H9 (cell line): ENCODE results near the gene DHX58. TPM values are rescaled to one million over a fixed set of nuclear protein-coding genes. Genes with fewer than 3 reads are reported as not detected.

ENCODE experiments used
- DNase-seq: peaks from one replicate; pipeline ENCODE4 v3.0.0-alpha.2; 2017
- H2AFZ ChIP-seq: one replicate; pipeline ENCODE4 v1.6.1; 2013; ENCODE audit warnings: mild to moderate bottlenecking, low read length, control low read depth, moderate library complexity
- H2AK5ac ChIP-seq: 2 replicates; pipeline ENCODE4 v1.6.1; 2013; ENCODE audit warnings: low read length, control low read depth, mixed read lengths; ENCODE audit not compliant: insufficient read length
- H2BK120ac ChIP-seq: one replicate; pipeline ENCODE4 v1.6.1; 2013; ENCODE audit warnings: low read depth, mild to moderate bottlenecking, low read length, control low read depth, inconsistent platforms; ENCODE audit not compliant: poor library complexity, severe bottlenecking
- H2BK12ac ChIP-seq: 2 replicates; pipeline ENCODE4 v1.6.1; 2013; ENCODE audit warnings: low read length, control low read depth, mixed read lengths, low read depth; ENCODE audit not compliant: insufficient read length
- H2BK15ac ChIP-seq: 2 replicates; pipeline ENCODE4 v1.6.1; 2013; ENCODE audit warnings: low read depth, low read length, control low read depth
- H2BK20ac ChIP-seq: one replicate; pipeline ENCODE4 v1.6.1; 2013; ENCODE audit warnings: low read depth, mild to moderate bottlenecking, low read length, control low read depth, inconsistent platforms; ENCODE audit not compliant: poor library complexity, severe bottlenecking
- H2BK5ac ChIP-seq: 2 replicates; pipeline ENCODE4 v1.6.1; 2013; ENCODE audit warnings: low read length, control low read depth, mixed read lengths; ENCODE audit not compliant: insufficient read length
- H3K14ac ChIP-seq: 2 replicates; pipeline ENCODE4 v1.6.1; 2013; ENCODE audit warnings: low read length, control low read depth; ENCODE audit not compliant: insufficient read depth
- H3K18ac ChIP-seq: 2 replicates; pipeline ENCODE4 v1.6.1; 2013; ENCODE audit warnings: low read depth, mild to moderate bottlenecking, mixed read lengths, low read length, control low read depth; ENCODE audit not compliant: insufficient read length
- H3K23ac ChIP-seq: 2 replicates; pipeline ENCODE4 v1.6.1; 2013; ENCODE audit warnings: low read length, control low read depth, mixed read lengths, low read depth; ENCODE audit not compliant: insufficient read length
- H3K23me2 ChIP-seq: 2 replicates; pipeline ENCODE4 v1.6.1; 2013; ENCODE audit warnings: low read depth, mild to moderate bottlenecking, mixed read lengths, low read length, control low read depth; ENCODE audit not compliant: insufficient read length, poor library complexity, severe bottlenecking
- H3K27ac ChIP-seq: 2 replicates; pipeline ENCODE4 v1.5.1; 2013; ENCODE audit warnings: low read length, control low read depth, mixed read lengths, low read depth; ENCODE audit not compliant: insufficient read length
- H3K27me3 ChIP-seq: 2 replicates; pipeline ENCODE4 v1.6.1; 2013; ENCODE audit warnings: low read length, control low read depth, inconsistent platforms; ENCODE audit not compliant: insufficient read depth
- H3K4ac ChIP-seq: 2 replicates; pipeline ENCODE4 v1.6.1; 2013; ENCODE audit warnings: low read depth, mild to moderate bottlenecking, control low read depth, inconsistent platforms, low read length, moderate library complexity
- H3K4me1 ChIP-seq: 2 replicates; pipeline ENCODE4 v1.6.1; 2013; ENCODE audit warnings: low read length, control low read depth, inconsistent platforms; ENCODE audit not compliant: insufficient read depth
- H3K4me2 ChIP-seq: 2 replicates; pipeline ENCODE4 v1.6.1; 2013; ENCODE audit warnings: low read length, control low read depth, mixed read lengths; ENCODE audit not compliant: insufficient read length, insufficient read depth
- H3K56ac ChIP-seq: 2 replicates; pipeline ENCODE4 v1.6.1; 2013; ENCODE audit warnings: low read depth, mild to moderate bottlenecking, mixed read lengths, low read length, control low read depth; ENCODE audit not compliant: insufficient read length
- H3K79me1 ChIP-seq: 2 replicates; pipeline ENCODE4 v1.6.1; 2013; ENCODE audit warnings: low read depth, mild to moderate bottlenecking, moderate library complexity, low read length, control low read depth, inconsistent platforms; ENCODE audit not compliant: insufficient read depth, poor library complexity, severe bottlenecking
- H3K79me2 ChIP-seq: 2 replicates; pipeline ENCODE4 v1.6.1; 2013; ENCODE audit warnings: low read length, control low read depth, inconsistent platforms; ENCODE audit not compliant: insufficient read depth
- H3K9ac ChIP-seq: 2 replicates; pipeline ENCODE4 v1.6.1; 2013; ENCODE audit warnings: low read length, control low read depth, mixed read lengths; ENCODE audit not compliant: insufficient read length; ENCODE audit errors: extremely low read depth
- H3K9me3 ChIP-seq: one replicate; pipeline ENCODE4 v1.6.1; 2013; ENCODE audit warnings: low read depth, low read length, inconsistent platforms; ENCODE audit not compliant: control insufficient read depth
- H3T11ph ChIP-seq: one replicate; pipeline ENCODE4 v1.6.1; 2013; ENCODE audit warnings: mild to moderate bottlenecking, low read length, control low read depth, inconsistent platforms
- H4K20me1 ChIP-seq: one replicate; pipeline ENCODE4 v1.6.1; 2013; ENCODE audit not compliant: control insufficient read depth, insufficient read length, insufficient read depth
- H4K5ac ChIP-seq: 2 replicates; pipeline ENCODE4 v1.6.1; 2013; ENCODE audit warnings: low read depth, mild to moderate bottlenecking, mixed read lengths, low read length, control low read depth; ENCODE audit not compliant: insufficient read length
- H4K8ac ChIP-seq: replicated peaks from 2 replicates; pipeline ENCODE4 v1.6.1; 2013; ENCODE audit warnings: low read length, control low read depth, mixed read lengths, low read depth; ENCODE audit not compliant: insufficient read length
- H4K91ac ChIP-seq: 2 replicates; pipeline ENCODE4 v1.6.1; 2013; ENCODE audit warnings: low read depth, mild to moderate bottlenecking, moderate library complexity, mixed read lengths, low read length, control low read depth; ENCODE audit not compliant: insufficient read length
- H3K27ac Mint-ChIP-seq, 3 experiments: 2 replicates in 2 of 3; 3 replicates in 1 of 3; pipeline ENCODE4 v1.8.0; 2020 to 2021; ENCODE audit warnings: mixed read lengths in 3 of 3, mild to moderate bottlenecking in 1 of 3, moderate library complexity in 1 of 3
- H3K27me3 Mint-ChIP-seq: 2 replicates; pipeline ENCODE4 v1.8.0; 2021; ENCODE audit warnings: low read depth, mild to moderate bottlenecking, moderate library complexity, mixed read lengths
- H3K36me3 Mint-ChIP-seq, 3 experiments: 2 replicates in 2 of 3; 3 replicates in 1 of 3; pipeline ENCODE4 v1.8.0; 2020 to 2021; ENCODE audit warnings: low read depth in 3 of 3, mixed read lengths in 3 of 3; ENCODE audit not compliant: insufficient read depth in 1 of 3
- H3K4me1 Mint-ChIP-seq, 2 experiments: 2 replicates each; pipeline ENCODE4 v1.8.0; 2020; ENCODE audit warnings: mixed read lengths in 2 of 2
- H3K4me3 Mint-ChIP-seq, 2 experiments: 2 replicates in 1 of 2; 3 replicates in 1 of 2; pipeline ENCODE4 v1.8.0; 2020 to 2021; ENCODE audit warnings: mild to moderate bottlenecking in 2 of 2, mixed read lengths in 2 of 2, moderate library complexity in 1 of 2
- H3K9me3 Mint-ChIP-seq, 2 experiments: 2 replicates in 1 of 2; 3 replicates in 1 of 2; pipeline ENCODE4 v1.8.0; 2020; ENCODE audit warnings: mild to moderate bottlenecking in 2 of 2, mixed read lengths in 2 of 2, moderate library complexity in 1 of 2
- WGBS: extraction: QIAGEN DNeasy Blood & Tissue Kit; methylation state at CpG from one replicate; pipeline ENCODE4 v1.1.7; 2013; ENCODE audit warnings: missing lambda C conversion rate, low lambda C conversion rate, mixed read lengths; ENCODE audit not compliant: insufficient read length; ENCODE audit errors: extremely low coverage; 5-methylcytosine and 5-hydroxymethylcytosine counted together
- total RNA-seq: library from RNA; stranded (reverse); gene quantifications from 2 replicates; pipeline ENCODE4 v1.2.1, GENCODE V29; 2021
- TF ChIP-seq, protein P1 (sequence below): fragments of 200-600 bp; sonication (generic); conservative IDR thresholded peaks from 3 replicates; pipeline ENCODE4 v1.8.0; 2021; ENCODE audit warnings: antibody characterized with exemption, mild to moderate bottlenecking

The DHX58 gene
- total RNA-seq, 1 experiment from 2014 or later: 3.9 TPM

DNA sequence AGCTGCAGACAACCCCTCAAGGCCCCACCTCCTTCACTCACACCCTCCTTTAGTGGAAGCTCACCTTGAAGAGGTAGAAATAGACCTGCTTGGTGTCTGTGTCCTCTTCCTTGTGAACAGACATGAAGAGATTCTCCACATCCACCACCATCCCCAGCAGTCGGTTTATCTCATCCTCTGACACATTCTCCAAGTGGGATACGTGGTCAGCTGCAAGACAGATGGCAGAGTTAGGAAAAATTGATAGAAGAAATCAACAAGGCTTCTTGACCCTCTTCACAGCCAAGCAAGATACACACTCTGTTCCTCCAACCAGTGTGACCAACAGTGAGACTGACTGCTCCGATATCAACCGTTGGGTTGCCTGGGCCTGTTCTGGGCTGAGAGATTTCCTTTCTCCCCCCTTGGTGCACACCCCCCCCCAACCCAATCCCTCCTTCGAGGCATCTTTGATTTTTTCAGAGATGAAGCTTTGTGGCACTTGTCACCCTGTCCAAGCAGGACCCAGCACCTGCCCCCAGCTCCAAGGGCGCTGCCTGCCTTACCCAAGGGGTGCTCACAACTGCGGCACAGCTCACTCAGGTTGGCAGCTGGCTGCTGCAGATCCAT lies 7.8 kb upstream of the DHX58 start:
- no peak overlapping the region for H3K9ac ChIP-seq

More for the DNA sequence above, 7.8 kb upstream of the DHX58 start:
- no peak overlapping the region for H3K18ac ChIP-seq
- no peaks in the 10 kb centered on the region for H3K4me1 ChIP-seq
- H2BK20ac ChIP-seq: no peak overlapping the region
- H3K79me2 ChIP-seq: no peaks in the 10 kb centered on the region
- no peaks in the 10 kb centered on the region for H4K20me1 ChIP-seq
- WGBS: no CpG with 5 or more reads among the region's 7 CpGs
- H3K27me3 ChIP-seq: no peaks in the 10 kb centered on the region
- no peak overlapping the region for H2BK5ac ChIP-seq
- no peak overlapping the region for H4K5ac ChIP-seq
- no peak overlapping the region for H3K23ac ChIP-seq
- TF ChIP-seq, protein P1, sequence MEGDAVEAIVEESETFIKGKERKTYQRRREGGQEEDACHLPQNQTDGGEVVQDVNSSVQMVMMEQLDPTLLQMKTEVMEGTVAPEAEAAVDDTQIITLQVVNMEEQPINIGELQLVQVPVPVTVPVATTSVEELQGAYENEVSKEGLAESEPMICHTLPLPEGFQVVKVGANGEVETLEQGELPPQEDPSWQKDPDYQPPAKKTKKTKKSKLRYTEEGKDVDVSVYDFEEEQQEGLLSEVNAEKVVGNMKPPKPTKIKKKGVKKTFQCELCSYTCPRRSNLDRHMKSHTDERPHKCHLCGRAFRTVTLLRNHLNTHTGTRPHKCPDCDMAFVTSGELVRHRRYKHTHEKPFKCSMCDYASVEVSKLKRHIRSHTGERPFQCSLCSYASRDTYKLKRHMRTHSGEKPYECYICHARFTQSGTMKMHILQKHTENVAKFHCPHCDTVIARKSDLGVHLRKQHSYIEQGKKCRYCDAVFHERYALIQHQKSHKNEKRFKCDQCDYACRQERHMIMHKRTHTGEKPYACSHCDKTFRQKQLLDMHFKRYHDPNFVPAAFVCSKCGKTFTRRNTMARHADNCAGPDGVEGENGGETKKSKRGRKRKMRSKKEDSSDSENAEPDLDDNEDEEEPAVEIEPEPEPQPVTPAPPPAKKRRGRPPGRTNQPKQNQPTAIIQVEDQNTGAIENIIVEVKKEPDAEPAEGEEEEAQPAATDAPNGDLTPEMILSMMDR: no peak
- no peak overlapping the region for H2AK5ac ChIP-seq
- no peak overlapping the region for H3T11ph ChIP-seq
- no peak overlapping the region for H3K56ac ChIP-seq
- peak overlapping the region; percentile 60 to 80 for H3K4me3 Mint-ChIP-seq
- peak overlapping the region; percentile 41 for H3K4me2 ChIP-seq
- H4K8ac ChIP-seq: no peak overlapping the region
- H2BK120ac ChIP-seq: no peak overlapping the region
- no peak overlapping the region for H4K91ac ChIP-seq
- H3K4me1 Mint-ChIP-seq: peaks cover 22 to 32% of the 10 kb centered on the region in 2 experiments
- H2BK12ac ChIP-seq: no peak overlapping the region
- no peak for DNase-seq
- H3K27ac ChIP-seq: no peak overlapping the region
- peaks cover 8 to 48% (median 43%) of the 10 kb centered on the region in 3 experiments; a peak in 6 of 7 replicates for H3K36me3 Mint-ChIP-seq
- H2AFZ ChIP-seq: no peak overlapping the region
- no peak overlapping the region for H3K4ac ChIP-seq
- no peaks in the 10 kb centered on the region for H3K23me2 ChIP-seq
- H3K9me3 ChIP-seq: no peaks in the 10 kb centered on the region
- no peaks in the 10 kb centered on the region for H3K9me3 Mint-ChIP-seq
- H2BK15ac ChIP-seq: no peak overlapping the region
- no peaks in the 10 kb centered on the region for H3K27me3 Mint-ChIP-seq
- H3K79me1 ChIP-seq: no peaks in the 10 kb centered on the region
- no peak overlapping the region for H3K14ac ChIP-seq
- H3K27ac Mint-ChIP-seq: no peak overlapping the region; a peak in 1 of 7 replicates
